ENCODE data around the gene GTSE1. TPM values are rescaled to one million over a fixed set of nuclear protein-coding genes. Genes with fewer than 3 reads are reported as not detected.

The GTSE1 gene
- total RNA-seq, 3 donors from 2014 or later: 0.29 to 0.48 TPM; not detected in 1

GRCh38 chr22:46368871-46369715, 72.4 kb downstream of the GTSE1 start:
- no peak for TF ChIP-seq POLR2AphosphoS5 (IDR thresholded peaks at IDR 0.05)
- TF ChIP-seq CTCF (IDR thresholded peaks at IDR 0.05): no peak
- TF ChIP-seq POLR2A (IDR thresholded peaks at IDR 0.05): no peak
- H3K4me1 ChIP-seq: no peaks in the 10 kb centered on the region
- H3K27ac ChIP-seq: no peak overlapping the region
- H3K9me3 ChIP-seq: no peaks in the 10 kb centered on the region
- intact Hi-C loops (cut with DNase I; ENCODE audit: low total_unique reads): no loop called here
- no peak for DNase-seq (ENCODE audit: low spot score in 2 of 2)
- H3K4me3 ChIP-seq: no peak overlapping the region
- no peaks in the 10 kb centered on the region for H3K27me3 ChIP-seq
- H3K36me3 ChIP-seq: no peaks in the 10 kb centered on the region

- Histone ChIP-seq H3K4me3 (no peak overlapping the region), H3K9me3 (peaks cover 0 to 3% of the 10 kb centered on the region in 2 donors), H3K4me1 (no peaks in the 10 kb centered on the region), H3K27ac (no peak overlapping the region), H3K27me3 (no peaks in the 10 kb centered on the region), H3K36me3 (no peaks in the 10 kb centered on the region)
- no peak for TF ChIP-seq POLR2A (IDR thresholded peaks at IDR 0.05)
- TF ChIP-seq CTCF (IDR thresholded peaks at IDR 0.05): no peak
- no peak for TF ChIP-seq POLR2AphosphoS5 (IDR thresholded peaks at IDR 0.05)
- DNase-seq (ENCODE audit: low spot score in 2 of 2): no peak
- intact Hi-C loops (cut with DNase I; ENCODE audit: low total_unique reads): no loop called here
Measured at GRCh38 chr22:46369716-46370583, 73.3 kb downstream of the GTSE1 start.

GRCh38 chr22:46370584-46371291, 74.1 kb downstream of the GTSE1 start:
- Histone ChIP-seq H3K9me3 (peaks cover 0 to 3% of the 10 kb centered on the region in 2 donors), H3K36me3 (no peaks in the 10 kb centered on the region), H3K27me3 (no peaks in the 10 kb centered on the region), H3K4me1 (no peaks in the 10 kb centered on the region), H3K4me3 (no peak overlapping the region), H3K27ac (no peak overlapping the region)
- TF ChIP-seq POLR2AphosphoS5 (IDR thresholded peaks at IDR 0.05) (no peak), POLR2A (IDR thresholded peaks at IDR 0.05) (no peak), CTCF (IDR thresholded peaks at IDR 0.05) (no peak)
- DNase-seq (ENCODE audit: low spot score in 2 of 2): no peak
- intact Hi-C loops (cut with DNase I; ENCODE audit: low total_unique reads): no loop called here

- intact Hi-C loops (cut with DNase I; ENCODE audit: low total_unique reads): no loop called here
- no peak for TF ChIP-seq POLR2A (IDR thresholded peaks at IDR 0.05)
- TF ChIP-seq CTCF (IDR thresholded peaks at IDR 0.05): no peak
- no peak for TF ChIP-seq POLR2AphosphoS5 (IDR thresholded peaks at IDR 0.05)
- Histone ChIP-seq H3K4me3 (no peak overlapping the region), H3K4me1 (no peaks in the 10 kb centered on the region), H3K36me3 (no peaks in the 10 kb centered on the region), H3K9me3 (peaks cover 7 to 8% of the 10 kb centered on the region in 2 donors), H3K27me3 (no peaks in the 10 kb centered on the region), H3K27ac (no peak overlapping the region)
- no peak for DNase-seq (ENCODE audit: low spot score in 2 of 2)
Measured at GRCh38 chr22:46371623-46372226, 75.1 kb downstream of the GTSE1 start.
